Inflammatory macrophage treated with lipopolysaccharide for 1 hour (primary cell): Measurements from ENCODE around the gene CUL5.

ENCODE experiments used
- DNase-seq, 2 donors: peaks; one replicate each; pipeline ENCODE4 v3.0.0-alpha.2; 2020 to 2022

The CUL5 gene

DNA sequence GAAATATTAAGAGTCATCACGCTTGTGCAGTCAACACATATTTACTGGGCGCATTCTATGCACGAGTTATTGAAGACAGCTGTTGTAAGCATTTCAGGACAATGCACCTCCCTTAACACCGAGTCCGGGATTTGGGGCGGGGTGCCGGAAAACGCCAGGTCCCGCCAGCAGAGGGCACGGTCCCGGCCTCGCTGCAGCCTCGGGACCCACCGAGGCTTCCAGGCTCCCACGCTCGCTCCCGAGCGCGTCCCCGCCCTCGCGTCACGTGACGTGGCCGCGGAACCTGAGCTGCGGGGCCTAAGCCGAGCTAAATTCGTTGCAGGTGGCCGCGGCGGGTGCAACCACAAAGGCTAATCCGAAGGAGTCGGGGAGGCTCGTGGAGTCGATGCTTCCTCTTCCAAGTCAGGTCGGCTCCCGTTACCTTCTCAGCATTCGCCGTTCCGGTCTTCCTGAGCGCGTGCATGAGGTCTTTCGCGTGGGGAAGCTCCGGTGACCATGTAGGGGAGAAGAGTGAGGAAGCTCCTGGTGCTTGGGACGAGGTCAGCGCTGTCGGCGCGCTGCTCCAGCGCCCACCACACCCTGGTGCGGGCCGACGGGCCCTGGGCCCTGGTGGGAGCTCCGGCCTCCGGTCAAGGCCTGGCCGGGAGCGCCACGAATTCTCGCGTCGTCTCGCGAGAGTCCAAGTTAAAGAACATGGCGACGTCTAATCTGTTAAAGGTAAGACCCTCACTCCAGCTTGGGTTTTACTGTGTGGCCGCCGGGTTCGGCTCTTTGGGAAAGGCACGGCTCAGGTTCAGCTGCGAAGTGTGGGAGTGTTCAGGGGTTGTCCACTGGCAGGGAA lies at the start of gene CUL5:
CUL5 (plus strand) TSS at position 243 of the 841 bp plus-strand sequence; CDS start at position 694, 451 bp downstream.
- DNase-seq = peak; percentile 84 to 93

DNA sequence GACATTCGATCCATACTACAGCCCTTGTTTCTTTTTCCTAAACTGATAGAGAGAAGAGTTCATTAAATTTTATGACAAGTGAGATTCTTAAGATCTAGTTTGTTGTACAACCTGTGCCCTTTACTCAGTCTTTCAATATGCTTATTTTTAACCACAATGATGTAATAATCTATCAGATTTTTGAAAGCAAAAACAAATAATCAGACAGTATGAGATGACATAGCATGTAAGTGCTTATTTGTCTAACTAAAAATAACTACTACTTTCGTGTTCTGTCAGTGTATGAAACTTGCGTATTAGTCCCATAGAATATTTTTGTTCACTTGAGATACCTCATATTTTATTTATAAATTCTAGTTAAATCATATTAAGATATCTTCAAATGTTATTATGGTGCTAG lies 47.2 kb upstream of the CUL5 start:
- no peak for DNase-seq

DNA sequence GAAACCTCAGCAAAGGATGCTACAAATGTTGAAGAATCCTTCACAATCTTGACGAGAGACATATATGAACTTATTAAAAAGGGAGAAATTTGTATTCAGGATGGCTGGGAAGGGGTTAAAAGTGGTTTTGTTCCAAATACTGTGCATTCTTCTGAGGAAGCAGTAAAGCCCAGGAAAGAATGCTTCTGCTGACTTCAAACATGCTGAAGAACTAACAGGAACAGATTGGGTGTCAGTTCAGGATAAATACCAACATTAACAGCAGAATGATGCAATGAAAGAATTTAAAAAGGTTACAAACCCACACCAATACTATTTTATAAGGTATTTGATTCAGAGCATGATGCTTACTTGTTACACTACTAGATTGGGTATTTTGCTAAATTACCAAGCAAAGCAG lies 46.5 kb upstream of the CUL5 start:
- no peak for DNase-seq

DNA sequence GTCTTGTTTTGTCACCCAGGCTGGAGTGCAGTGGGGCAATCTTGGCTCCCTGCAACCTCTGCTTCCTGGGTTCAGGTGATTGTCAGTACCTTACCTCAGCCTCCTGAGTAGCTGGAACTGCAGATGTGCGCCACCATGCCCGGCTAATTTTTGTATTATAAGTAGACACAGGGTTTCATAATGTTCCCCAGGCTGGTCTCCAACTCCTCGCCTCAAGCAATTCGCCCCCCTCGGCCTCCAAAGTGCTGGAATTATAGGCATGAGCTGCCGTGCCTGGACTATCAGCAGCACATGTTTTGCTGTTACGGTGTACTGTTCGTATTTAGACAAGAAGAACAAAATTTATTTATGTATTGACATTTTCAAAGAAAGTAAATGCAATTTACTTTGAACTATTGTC lies 45.6 kb upstream of the CUL5 start:
- no peak for DNase-seq

DNA sequence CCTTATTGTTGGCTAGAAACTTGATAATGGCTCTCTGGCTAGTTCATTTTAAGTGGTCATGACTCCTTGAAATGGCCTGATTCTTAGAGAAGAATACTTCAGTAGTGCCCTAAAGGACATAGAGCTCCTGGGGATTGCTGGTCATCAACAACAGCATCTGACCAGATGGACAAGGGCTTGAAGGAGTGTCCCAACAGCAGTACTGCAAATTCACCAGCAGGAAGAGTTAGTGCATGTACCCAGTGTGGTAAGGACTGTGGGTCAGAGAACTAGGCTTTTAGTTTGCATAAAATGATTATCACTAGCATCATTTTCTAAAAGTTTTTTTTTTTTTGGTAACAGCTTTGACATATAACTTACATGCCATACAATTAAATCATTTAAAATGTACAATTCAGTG lies 39.5 kb upstream of the CUL5 start:
- no peak for DNase-seq

DNA sequence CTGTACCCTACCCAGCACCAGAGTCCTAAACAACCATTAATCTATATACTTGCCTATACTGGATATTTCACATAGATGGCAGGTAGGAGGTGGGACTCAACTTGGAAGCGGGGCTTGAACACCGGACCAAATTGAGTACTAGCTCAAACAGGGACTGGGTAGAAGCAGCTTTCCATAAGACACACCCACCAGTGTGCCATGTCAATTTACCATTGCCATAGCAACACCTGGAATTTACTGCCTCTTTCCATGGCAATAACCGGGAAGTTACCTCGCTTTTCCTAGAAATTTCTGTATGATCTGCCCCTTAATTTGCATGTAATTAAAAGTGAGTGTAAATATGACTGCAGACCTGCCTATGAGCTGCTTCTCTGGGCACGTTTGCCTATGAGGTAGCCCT lies 38.6 kb upstream of the CUL5 start:
- DNase-seq = no peak

DNA sequence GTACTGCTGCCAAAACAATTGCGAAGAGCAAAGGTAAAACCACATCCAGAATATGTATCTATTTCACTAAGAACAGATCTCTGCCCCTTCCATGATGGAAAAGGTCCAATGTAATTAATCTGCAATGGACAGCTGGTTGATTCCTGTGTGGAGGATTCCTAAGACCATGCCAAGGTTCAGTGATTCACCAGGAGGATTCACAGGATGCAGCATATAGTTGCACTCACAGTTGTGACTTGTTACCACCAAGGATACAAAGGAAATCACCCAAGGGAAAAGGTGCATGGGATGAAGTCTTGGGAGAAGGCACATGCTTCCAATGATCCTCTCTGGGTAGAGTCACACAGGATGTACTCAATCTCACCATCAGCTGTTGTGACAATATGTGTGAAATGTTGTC lies 35.1 kb upstream of the CUL5 start:
- no peak for DNase-seq

DNA sequence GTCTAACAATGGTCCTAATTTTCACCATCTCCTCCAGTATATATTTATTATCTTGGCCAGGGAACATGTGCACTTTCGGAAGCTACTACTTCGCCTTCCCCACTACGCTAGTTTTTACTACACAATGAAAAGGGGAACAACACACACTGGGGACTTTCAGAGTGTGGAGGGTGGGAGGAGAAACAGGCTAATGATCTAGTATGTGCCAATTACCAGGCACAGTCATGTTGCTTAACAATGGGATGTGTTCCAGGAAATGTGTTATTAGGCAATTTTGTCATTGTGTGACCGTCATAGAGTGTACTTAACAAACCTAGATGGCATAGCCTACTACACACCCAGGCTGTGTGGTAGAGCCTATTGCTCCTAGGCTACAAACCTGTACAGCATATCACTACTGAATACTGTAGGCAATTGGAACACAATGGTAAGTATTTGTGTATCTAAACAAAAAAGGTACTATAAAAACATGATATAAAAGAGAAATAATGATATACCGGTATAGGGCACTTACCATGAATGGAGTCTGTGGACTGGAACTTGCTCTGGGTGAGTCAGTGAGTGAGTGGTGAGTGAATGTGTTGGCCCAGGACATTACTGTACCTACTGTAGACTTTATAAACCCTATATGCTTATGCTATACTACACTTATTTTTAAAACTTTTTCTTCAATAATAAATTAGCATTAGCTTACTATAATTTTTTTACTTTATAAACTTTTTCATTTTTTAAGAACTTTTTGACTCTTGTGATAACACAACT lies 20.1 kb upstream of the CUL5 start:
- peak; percentile 94 to 98 for DNase-seq

DNA sequence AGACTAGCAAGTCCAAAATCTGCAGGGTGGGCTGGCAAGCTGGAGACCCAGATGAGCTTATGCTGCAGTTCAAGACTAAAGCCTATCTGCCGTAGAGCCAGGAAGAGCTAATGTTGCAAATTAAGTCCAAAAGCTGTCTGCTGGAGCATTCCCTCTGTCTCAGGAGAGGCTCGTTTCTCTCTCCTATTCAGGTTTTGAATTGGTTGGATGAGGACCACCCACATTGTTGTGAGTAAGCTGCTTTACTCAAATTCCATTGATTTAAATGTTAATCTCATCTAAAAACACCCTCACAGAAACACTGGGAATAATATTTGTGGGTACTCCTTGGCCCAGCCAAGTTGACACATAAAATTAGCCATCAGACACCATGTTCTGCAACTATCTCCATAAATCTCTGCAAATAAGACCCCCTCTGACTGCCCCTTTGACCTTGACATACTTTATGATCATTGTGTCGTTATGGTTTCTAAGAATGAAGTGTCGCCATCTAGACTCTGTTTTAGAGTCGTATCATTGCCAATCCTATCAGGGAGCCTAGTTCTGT lies 16.8 kb upstream of the CUL5 start:
- no peak for DNase-seq

DNA sequence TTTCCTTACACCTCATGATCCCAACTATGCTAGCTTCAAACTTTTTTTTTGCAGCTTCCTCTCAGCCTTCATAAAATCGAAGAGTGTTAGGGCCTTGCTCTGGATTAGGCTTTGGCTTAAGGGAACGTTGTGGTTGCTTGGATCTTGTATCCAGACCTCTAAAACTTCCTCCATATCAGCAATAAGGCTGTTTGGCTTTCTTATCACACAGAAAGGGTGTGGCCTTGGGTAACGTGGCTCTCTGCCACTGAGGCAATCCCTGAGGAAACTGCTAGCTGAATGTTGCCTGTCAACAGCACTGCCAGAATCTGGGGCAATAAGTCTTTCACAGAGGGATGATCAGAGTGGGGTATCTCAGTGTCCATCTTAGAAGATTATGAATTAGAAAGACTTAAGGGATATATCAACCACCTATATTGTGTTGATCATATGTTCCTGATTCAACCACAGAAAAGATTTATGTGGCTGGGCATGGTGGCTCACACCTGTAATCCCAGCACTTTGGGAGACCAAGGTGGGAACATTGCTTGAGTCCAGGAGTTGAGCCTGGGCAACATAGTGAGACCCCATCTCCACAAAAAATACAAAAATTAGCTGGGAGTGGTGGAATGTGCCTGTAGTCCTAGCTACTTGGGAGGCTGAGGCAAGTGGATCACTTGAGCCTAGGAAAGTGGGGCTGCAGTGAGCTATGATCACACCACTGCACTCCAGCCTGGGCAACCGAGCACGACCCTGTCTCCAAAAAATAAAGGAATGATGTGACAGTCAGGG lies 12.5 kb upstream of the CUL5 start:
- no peak for DNase-seq

DNA sequence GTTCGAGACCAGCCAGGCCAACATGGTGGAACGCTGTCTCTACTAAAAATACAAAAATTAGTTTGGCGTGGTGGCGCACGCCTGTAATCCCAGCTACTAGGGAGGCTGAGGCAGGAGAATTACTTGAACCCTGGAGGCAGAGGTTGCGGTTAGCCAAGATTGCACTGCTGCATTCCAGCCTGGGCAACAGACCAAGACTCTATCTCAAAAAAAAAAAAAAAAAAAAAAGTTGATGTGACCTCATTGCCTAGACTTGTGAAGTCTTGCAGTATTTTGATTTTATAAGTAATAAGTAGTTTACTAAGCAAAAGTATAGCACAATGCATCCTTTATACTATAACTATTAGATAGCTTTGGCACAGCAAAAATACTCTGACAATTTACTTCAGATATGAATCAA lies 9.9 kb upstream of the CUL5 start:
- no peak for DNase-seq

DNA sequence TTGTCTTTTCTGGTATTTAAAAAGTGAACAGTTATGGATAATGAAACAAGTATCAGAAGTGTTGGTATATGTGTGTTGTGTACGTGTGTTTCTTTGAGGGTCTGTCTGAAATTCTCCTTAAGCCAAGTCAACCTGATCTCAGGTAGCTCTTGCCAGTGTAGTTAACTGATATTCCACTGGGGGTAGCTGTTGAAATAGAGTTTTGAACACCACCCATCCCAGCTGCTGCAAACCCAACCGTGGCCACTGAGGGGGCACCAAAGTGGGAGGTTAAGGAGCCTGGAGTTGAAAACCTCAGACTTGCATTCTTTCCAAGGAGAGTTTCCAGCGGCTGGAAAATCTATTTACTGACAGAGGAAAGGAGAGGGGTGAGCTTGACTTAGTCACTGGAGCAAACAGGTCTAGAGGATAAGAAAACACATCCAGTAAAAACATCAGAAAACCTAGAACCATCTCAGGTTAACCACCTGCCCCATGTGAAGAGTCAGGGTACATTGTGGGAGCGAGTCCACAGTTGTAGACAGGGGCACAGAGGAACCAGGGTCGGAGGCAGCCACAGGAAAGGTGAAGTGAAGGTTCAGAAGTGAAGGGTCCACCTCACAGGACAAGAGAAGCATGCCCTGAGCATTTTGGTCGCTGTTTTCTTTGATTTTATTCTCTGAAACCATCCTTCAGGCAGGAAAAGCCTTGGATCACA lies 8.8 kb upstream of the CUL5 start:
- peak; percentile 9 to 19 for DNase-seq

DNA sequence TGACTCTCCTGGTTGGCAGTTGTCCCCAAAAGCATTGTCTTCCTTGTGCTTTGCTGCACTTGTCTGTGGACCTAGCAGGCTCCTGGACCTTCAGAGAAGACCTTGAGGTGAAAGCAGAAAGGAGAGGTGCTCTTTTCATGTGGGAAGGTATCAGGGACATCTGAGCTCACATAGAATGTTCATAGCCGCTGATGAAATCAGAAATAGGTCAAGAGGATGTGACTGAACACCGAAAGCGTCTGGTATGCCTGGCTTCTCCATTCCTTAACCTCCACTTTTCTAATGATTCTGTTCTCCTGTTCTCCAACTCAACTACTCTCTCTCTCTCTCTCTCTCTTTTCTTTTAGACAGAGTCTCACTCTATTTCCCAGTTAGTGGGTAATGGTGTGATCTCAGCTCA lies 6.2 kb upstream of the CUL5 start:
- no peak for DNase-seq

DNA sequence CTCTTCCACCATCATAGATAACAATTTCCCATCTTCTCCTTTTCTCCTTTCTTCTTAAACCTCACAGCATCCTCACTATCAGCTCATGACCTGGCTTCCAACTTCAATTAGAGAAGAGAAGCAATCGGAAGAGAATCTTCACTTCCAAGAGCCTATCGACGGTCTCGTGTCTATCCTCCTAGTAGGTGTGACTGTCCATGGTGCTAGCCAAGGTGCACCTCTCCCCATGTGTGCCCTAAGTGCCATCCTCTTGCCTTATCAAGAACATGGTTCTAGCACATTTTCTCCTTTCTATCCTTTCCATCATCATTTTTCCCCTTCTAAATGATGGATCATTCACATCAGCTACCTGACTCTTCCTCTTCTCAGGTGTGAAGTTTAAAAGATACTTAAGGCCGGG lies 5.1 kb upstream of the CUL5 start:
- DNase-seq = no peak

DNA sequence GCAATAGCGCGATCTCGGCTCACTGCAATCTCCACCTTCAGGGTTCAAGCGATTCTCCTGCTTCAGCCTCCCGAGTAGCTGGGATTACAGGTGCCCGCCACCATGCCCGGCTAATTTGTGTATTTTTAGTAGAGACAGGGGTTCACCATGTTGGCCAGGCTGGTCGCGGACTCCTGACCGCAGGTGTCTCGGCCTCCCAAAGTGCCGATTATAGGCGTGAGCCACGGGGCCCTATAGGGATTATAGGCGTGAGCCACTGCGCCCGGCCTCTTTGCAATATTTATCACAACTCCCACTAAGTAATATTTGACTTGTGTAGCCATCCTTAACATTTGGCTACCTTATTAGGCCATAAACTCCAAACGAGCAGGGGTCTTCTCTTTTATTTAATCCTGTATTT lies 879 bp upstream of the CUL5 start:
- DNase-seq = no peak

DNA sequence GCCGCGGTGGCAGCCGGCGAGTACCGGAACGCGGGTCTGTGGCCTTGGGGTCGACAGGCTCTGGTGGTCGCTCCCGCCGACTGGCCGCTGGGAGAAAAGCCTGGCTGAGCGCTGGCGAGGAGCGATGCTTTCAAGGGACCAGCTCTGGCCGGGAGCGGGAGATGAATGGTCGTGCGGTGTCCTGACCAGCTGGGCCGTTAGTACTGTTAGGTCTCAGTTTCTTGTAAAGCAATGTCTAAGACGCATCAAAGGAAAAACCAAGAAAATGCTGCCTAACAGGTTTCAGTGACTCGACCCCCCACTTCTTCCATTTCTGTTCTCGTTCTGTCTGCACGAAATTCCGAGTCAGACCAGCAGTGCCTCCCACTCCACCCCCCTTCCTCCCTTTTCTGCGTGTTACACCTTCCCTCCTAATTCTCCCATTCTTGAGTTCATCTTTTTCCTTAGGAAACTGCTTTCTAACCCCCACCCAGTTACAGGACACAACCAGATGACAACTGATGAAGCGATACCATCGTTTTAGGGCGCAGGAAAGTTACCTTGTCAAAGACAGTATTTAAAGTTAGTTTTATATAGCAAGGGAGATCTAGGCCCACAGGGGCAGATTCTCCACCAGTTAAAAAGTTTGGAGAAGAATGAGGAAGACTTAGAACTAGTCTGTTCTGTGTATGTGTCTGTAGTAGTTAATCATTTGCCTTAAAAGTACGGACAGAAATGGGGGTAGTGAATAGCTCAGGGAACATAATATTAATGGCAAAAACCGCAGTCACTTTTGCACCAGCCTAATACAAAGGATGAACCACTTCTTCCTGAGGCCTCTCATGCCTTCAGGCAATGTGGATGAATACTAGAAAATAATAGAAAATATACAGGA lies 1.0 kb downstream of the CUL5 start:
- DNase-seq = no peak

DNA sequence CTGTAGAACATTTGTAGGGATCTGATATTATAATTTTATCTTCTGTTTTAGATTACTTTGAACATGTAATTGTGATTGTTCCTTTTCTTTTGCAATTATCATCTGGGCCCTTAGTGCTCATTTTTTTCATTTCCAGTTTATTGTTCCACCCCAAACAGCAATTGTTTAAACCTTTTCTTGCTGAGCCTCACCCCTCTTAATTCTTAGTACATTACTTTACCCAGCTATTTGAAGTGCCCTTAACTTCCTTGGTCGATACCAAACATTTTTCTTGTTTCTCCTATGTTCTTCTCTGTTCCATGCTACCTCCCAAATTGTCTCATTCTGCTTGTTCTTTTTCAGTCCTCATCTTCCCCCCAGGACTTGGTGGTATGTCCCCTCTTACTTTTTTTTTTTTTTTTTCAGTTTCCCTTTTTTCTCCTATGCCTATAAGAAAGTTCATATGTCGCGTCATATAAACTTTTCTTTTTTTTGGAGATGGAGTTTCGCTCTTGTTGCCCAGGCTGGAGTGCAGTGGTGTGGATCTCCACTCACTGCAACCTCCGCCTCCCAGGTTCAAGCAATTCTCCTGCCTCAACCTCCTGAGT lies 3.5 kb downstream of the CUL5 start:
- DNase-seq = no peak

DNA sequence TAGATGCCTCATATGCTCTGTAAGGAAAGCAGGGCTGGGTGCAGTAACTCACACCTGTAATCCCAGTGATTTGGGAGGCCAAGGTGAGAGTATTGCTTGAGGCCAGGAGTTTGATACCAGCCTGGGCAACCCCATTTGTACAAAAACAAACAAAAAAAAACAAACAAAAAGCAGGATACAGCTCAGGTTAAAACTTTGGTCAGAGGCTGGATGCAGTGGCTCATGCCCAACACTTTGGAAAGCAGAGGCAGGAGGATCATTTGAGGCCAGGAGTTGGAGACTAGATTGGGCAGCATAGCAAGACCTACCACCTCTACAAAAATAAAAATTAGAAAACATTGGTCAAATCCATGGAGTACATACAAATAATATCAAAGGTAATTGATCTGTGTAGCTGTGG lies 7.9 kb downstream of the CUL5 start:
- no peak for DNase-seq

DNA sequence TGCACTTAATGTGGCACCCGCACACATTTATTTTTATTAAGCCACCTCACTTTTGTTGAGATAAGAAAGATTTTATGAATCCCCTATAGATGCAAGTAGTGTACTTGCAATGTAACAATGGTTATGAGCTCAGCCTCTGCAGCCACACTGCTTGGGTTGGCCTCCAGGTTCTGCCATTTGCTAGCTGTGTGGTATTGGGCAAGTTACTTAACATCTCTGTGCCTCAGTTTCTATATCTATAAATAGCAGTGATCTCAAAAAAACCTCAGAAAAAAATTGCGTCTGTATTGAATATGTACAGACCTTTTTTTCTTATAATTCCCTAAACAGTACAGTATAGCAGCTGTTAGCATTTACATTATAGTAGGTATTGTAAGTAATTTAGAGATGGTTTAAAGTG lies 10.0 kb downstream of the CUL5 start:
- no peak for DNase-seq

DNA sequence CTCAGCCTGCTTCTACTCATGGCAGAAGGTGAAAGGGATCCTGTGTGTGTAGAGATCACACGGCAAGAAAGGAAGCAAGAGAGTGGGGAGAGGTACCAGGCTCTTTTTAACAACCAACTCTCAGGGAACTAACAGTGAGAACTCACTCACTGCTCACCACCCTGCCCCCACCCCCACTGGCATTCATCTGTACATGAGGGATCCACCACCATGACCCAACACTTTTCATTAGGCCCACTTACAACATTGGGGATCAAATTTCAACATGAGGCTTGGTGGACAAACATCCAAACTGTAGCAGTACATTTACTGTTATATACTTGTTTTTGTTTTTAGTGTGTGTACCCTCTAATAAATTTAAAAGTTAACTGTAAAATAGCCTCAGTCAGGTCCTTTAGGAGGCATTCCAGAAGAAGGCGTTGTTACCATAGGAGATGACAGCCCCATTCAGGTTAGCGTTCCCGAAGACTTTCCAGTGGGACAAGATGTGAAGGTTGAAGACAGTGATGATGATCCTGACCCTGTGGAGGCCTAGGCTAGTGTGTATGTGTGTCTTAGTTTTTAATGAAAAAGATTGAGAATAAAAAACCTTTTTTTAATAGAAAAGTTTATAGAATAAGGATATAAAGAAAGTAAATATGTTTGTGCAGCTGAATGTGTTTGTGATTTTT lies 11.3 kb downstream of the CUL5 start:
- no peak for DNase-seq
